ENCODE measurements around the gene MAPT.
"Not testable (repeated sequence)": the region's sequence is repeated elsewhere in the genome, so short reads cannot be mapped to it uniquely, and the experiment has no call there.

Gene MAPT

DNA sequence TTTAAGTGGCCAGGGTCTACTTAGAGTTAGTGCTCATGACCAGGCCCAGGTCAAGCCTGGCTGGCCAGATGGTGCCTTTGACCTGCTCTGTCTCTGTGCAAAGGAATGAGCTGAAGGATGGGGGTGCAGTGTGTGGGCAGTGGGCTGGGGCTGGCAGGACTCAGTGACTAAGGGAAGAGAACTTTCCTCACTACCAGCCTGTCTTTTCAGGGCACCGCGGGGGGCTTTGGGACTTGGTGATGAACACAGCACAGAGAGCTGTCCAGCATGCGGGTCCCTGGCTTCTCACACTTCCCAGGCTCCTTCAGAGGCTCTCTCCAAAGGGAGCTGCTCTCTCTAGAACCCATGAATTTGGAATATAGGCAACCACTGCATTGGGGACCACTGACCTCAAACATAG, 61.7 kb downstream of the MAPT start:
- Histone ChIP-seq H4K20me1 (ENCODE audit: insufficient read depth, low read length) (no peaks in the 10 kb centered on the region), H3K27ac (ENCODE audit: low read length) (no peak overlapping the region), H3K36me3 (replicated peaks; ENCODE audit: insufficient read depth, low read length) (no peaks in the 10 kb centered on the region), H2AFZ (ENCODE audit: low read length) (no peak overlapping the region), H3K27me3 (replicated peaks; ENCODE audit: insufficient read depth, low read length) (no peaks in the 10 kb centered on the region), H3K9ac (ENCODE audit: low read length) (no peak overlapping the region), H3K4me1 (ENCODE audit: low read length) (no peaks in the 10 kb centered on the region), H3K9me2 (replicated peaks; ENCODE audit: insufficient read depth, low read length) (no peaks in the 10 kb centered on the region), H3K4me2 (ENCODE audit: low read depth, low read length) (no peak overlapping the region), H3K9me3 (replicated peaks; ENCODE audit: insufficient read depth, low read length) (no peaks in the 10 kb centered on the region), H3F3A (ENCODE audit: insufficient read depth, low read length) (no peaks in the 10 kb centered on the region), H3K79me2 (ENCODE audit: low read length) (no peaks in the 10 kb centered on the region), H3K4me3 (ENCODE audit: low read length) (no peak overlapping the region)
- TF ChIP-seq EZH2 (optimal IDR thresholded peaks at IDR 0.05; ENCODE audit: low read depth, low read length), result no peak
- TF ChIP-seq EZH2phosphoT487 (IDR thresholded peaks at IDR 0.05; ENCODE audit: low read length), result no peak
- TF ChIP-seq, protein P1, sequence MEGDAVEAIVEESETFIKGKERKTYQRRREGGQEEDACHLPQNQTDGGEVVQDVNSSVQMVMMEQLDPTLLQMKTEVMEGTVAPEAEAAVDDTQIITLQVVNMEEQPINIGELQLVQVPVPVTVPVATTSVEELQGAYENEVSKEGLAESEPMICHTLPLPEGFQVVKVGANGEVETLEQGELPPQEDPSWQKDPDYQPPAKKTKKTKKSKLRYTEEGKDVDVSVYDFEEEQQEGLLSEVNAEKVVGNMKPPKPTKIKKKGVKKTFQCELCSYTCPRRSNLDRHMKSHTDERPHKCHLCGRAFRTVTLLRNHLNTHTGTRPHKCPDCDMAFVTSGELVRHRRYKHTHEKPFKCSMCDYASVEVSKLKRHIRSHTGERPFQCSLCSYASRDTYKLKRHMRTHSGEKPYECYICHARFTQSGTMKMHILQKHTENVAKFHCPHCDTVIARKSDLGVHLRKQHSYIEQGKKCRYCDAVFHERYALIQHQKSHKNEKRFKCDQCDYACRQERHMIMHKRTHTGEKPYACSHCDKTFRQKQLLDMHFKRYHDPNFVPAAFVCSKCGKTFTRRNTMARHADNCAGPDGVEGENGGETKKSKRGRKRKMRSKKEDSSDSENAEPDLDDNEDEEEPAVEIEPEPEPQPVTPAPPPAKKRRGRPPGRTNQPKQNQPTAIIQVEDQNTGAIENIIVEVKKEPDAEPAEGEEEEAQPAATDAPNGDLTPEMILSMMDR (IDR thresholded peaks at IDR 0.05; ENCODE audit: low read length), result no peak
- DNase-seq, result no peak

DNA sequence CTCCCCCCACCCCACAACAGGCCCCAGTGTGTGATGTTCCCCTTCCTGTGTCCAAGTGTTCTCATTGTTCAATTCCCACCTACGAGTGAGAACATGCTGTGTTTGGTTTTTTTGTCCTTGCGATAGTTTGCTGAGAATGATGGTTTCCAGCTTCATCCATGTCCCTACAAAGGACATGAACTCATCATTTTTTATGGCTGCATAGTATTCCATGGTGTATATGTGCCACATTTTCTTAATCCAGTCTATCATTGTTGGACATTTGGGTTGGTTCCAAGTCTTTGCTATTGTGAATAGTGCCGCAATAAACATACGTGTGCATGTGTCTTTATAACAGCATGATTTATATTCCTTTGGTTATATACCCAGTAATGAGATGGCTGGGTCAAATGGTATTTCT, 62.4 kb downstream of the MAPT start:
- not testable (repeated sequence) for H3K9ac ChIP-seq (ENCODE audit: low read length); H3K9me3 ChIP-seq (replicated peaks; ENCODE audit: insufficient read depth, low read length); H3K4me1 ChIP-seq (ENCODE audit: low read length); H3K36me3 ChIP-seq (replicated peaks; ENCODE audit: insufficient read depth, low read length); H3K27me3 ChIP-seq (replicated peaks; ENCODE audit: insufficient read depth, low read length); H3K4me3 ChIP-seq (ENCODE audit: low read length); H2AFZ ChIP-seq (ENCODE audit: low read length); H3K4me2 ChIP-seq (ENCODE audit: low read depth, low read length); H3K79me2 ChIP-seq (ENCODE audit: low read length); H3F3A ChIP-seq (ENCODE audit: insufficient read depth, low read length); H3K27ac ChIP-seq (ENCODE audit: low read length); H4K20me1 ChIP-seq (ENCODE audit: insufficient read depth, low read length); DNase-seq; H3K9me2 ChIP-seq (replicated peaks; ENCODE audit: insufficient read depth, low read length)

DNA sequence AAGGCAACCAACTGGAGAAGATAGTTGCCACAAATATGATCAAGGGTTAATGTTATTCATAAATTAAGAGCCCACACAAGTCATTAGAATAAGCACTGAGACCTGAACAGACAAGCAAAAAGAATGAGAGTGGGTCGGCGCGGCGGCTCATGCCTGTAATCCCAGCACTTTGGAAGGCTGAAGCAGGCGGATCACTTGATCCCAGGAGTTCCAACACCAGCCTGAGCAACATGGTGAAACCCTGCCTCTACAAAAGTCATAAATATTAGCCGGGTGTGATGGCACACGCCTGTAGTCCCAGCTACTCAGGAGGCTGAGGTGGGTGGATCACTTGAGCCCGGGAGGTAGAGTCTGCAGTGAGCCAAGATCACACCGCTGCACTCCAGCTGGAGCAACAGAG, 64.0 kb downstream of the MAPT start:
- no peak for DNase-seq
- Histone ChIP-seq H3K9me2 (replicated peaks; ENCODE audit: insufficient read depth, low read length) (no peaks in the 10 kb centered on the region), H3K27ac (ENCODE audit: low read length) (no peak overlapping the region), H3K9ac (ENCODE audit: low read length) (no peak overlapping the region), H3K36me3 (replicated peaks; ENCODE audit: insufficient read depth, low read length) (no peaks in the 10 kb centered on the region), H3K79me2 (ENCODE audit: low read length) (no peaks in the 10 kb centered on the region), H2AFZ (ENCODE audit: low read length) (no peak overlapping the region), H3K9me3 (replicated peaks; ENCODE audit: insufficient read depth, low read length) (no peaks in the 10 kb centered on the region), H3K4me3 (ENCODE audit: low read length) (no peak overlapping the region), H3F3A (ENCODE audit: insufficient read depth, low read length) (no peaks in the 10 kb centered on the region), H4K20me1 (ENCODE audit: insufficient read depth, low read length) (no peaks in the 10 kb centered on the region), H3K27me3 (replicated peaks; ENCODE audit: insufficient read depth, low read length) (no peaks in the 10 kb centered on the region), H3K4me2 (ENCODE audit: low read depth, low read length) (no peak overlapping the region), H3K4me1 (ENCODE audit: low read length) (no peaks in the 10 kb centered on the region)
- TF ChIP-seq, protein P1 (IDR thresholded peaks at IDR 0.05; ENCODE audit: low read length), result no peak
- TF ChIP-seq EZH2phosphoT487 (IDR thresholded peaks at IDR 0.05; ENCODE audit: low read length) (no peak), EZH2 (optimal IDR thresholded peaks at IDR 0.05; ENCODE audit: low read depth, low read length) (no peak)

DNA sequence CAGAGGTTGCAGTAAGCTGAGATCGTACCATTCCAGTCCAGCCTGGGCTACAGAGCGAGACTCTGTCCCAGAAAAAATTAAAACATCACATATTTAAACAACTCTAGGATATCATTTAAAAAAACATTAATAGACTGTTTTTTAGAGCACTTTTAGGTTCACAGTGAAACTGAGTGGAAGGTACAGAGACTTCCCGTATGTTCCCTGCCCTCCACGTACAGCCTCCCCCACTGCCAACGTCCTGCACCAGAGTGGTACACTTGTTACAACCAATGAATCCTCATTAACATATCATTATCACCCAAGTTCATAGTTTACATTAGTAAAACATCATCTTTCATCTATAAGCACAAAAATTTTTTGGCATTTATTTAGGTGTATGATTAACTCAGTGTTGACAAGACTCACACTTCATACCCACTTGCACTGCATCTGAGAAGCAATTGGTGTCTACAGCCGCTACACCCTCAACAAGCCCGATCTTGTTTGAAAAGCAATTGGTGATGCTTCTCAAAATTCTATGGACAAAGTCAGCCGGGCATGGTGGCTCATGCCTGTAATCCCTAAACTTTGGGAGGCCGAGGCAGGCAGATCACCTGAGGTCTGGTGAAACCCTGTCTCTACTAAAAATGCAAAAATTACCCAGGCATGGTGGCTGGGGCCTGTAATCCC, 64.8 kb downstream of the MAPT start:
- Histone ChIP-seq H3K9me3 (replicated peaks; ENCODE audit: insufficient read depth, low read length) (no peaks in the 10 kb centered on the region), H3K27ac (ENCODE audit: low read length) (no peak overlapping the region), H3K4me1 (ENCODE audit: low read length) (no peaks in the 10 kb centered on the region), H3K4me2 (ENCODE audit: low read depth, low read length) (no peak overlapping the region), H2AFZ (ENCODE audit: low read length) (no peak overlapping the region), H4K20me1 (ENCODE audit: insufficient read depth, low read length) (no peaks in the 10 kb centered on the region), H3K79me2 (ENCODE audit: low read length) (no peaks in the 10 kb centered on the region), H3K4me3 (ENCODE audit: low read length) (no peak overlapping the region), H3K9ac (ENCODE audit: low read length) (no peak overlapping the region), H3F3A (ENCODE audit: insufficient read depth, low read length) (no peaks in the 10 kb centered on the region), H3K27me3 (replicated peaks; ENCODE audit: insufficient read depth, low read length) (no peaks in the 10 kb centered on the region), H3K36me3 (replicated peaks; ENCODE audit: insufficient read depth, low read length) (no peaks in the 10 kb centered on the region), H3K9me2 (replicated peaks; ENCODE audit: insufficient read depth, low read length) (no peaks in the 10 kb centered on the region)
- no peak for TF ChIP-seq EZH2phosphoT487 (IDR thresholded peaks at IDR 0.05; ENCODE audit: low read length)
- TF ChIP-seq, protein P1 (IDR thresholded peaks at IDR 0.05; ENCODE audit: low read length), result no peak
- TF ChIP-seq EZH2 (optimal IDR thresholded peaks at IDR 0.05; ENCODE audit: low read depth, low read length), result no peak
- no peak for DNase-seq
